ENCODE measurements around the gene KHDC1.
A peak's percentile ranks its signal among the peaks of the same experiment; 100 is the strongest.
"Not testable (repeated sequence)": the region's sequence is repeated elsewhere in the genome, so short reads cannot be mapped to it uniquely, and the experiment has no call there.

The KHDC1 gene

GRCh38 chr6:73262671-73263569 lies at the start of gene KHDC1:
Gene KHDC1 (minus strand): TSS chr6:73263196. CDS start chr6:73242517, 20,679 bp downstream.
- peak; percentile 67 for DNase-seq

- not testable (repeated sequence) for DNase-seq
These were observed 47.5 kb upstream of the KHDC1 start for GRCh38 chr6:73310503-73310845.

- DNase-seq, result peak; percentile 61
These were observed 46.9 kb upstream of the KHDC1 start for GRCh38 chr6:73309785-73310502.

GRCh38 chr6:73309535-73309784 lies 46.5 kb upstream of the KHDC1 start:
- DNase-seq, result no peak

GRCh38 chr6:73308712-73309534 lies 45.9 kb upstream of the KHDC1 start:
- DNase-seq, result peak; percentile 6

GRCh38 chr6:73303773-73304172 lies 40.8 kb upstream of the KHDC1 start:
- not testable (repeated sequence) for DNase-seq

GRCh38 chr6:73302339-73302738 lies 39.3 kb upstream of the KHDC1 start:
- no peak for DNase-seq

GRCh38 chr6:73299151-73299971 lies 36.4 kb upstream of the KHDC1 start:
- no peak for DNase-seq

GRCh38 chr6:73293331-73293730 lies 30.3 kb upstream of the KHDC1 start:
- no peak for DNase-seq

- no peak for DNase-seq
These were observed 27.4 kb upstream of the KHDC1 start for GRCh38 chr6:73290435-73290834.

GRCh38 chr6:73286752-73287151 lies 23.8 kb upstream of the KHDC1 start:
- DNase-seq, result no peak

GRCh38 chr6:73285674-73286283 lies 22.8 kb upstream of the KHDC1 start:
- peak; percentile 24 for DNase-seq

- DNase-seq, result no peak
These were observed 19.9 kb upstream of the KHDC1 start for GRCh38 chr6:73282871-73283270.

- DNase-seq, result not testable (repeated sequence)
These were observed 18.7 kb upstream of the KHDC1 start for GRCh38 chr6:73281684-73282083.

- not testable (repeated sequence) for DNase-seq
These were observed 6.3 kb upstream of the KHDC1 start for GRCh38 chr6:73269296-73269695.

- DNase-seq, result not testable (repeated sequence)
These were observed 5.9 kb upstream of the KHDC1 start for GRCh38 chr6:73268896-73269295.

GRCh38 chr6:73264446-73264845 lies 1.4 kb upstream of the KHDC1 start:
- no peak for DNase-seq

- DNase-seq, result no peak
These were observed 544 bp upstream of the KHDC1 start for GRCh38 chr6:73263570-73263909.

GRCh38 chr6:73258721-73259120 lies 4.3 kb downstream of the KHDC1 start:
- no peak for DNase-seq

- DNase-seq, result not testable (repeated sequence)
These were observed 8.7 kb downstream of the KHDC1 start for GRCh38 chr6:73254323-73254722.

GRCh38 chr6:73252703-73253102 lies 10.3 kb downstream of the KHDC1 start:
- DNase-seq, result no peak

GRCh38 chr6:73250016-73250415 lies 13.0 kb downstream of the KHDC1 start:
- DNase-seq, result no peak

All from CD4-positive, alpha-beta T cell treated with Interleukin-10 for 1 hour (primary cell).